ENCODE measurements around the gene PHETA1.
A peak's percentile ranks its signal among the peaks of the same experiment; 100 is the strongest.
"Not testable (repeated sequence)": the region's sequence is repeated elsewhere in the genome, so short reads cannot be mapped to it uniquely, and the experiment has no call there.

Gene PHETA1

GRCh38 chr12:111398530-111398929, 29.6 kb upstream of the PHETA1 start:
- no peaks in the 10 kb centered on the region for H3K9me3 ChIP-seq (ENCODE audit: control insufficient read depth, insufficient read depth, low read length)
- no peak for TF ChIP-seq EZH2phosphoT487 (IDR thresholded peaks at IDR 0.05; ENCODE audit: borderline replicate concordance, low read length)
- TF ChIP-seq CTCF (IDR thresholded peaks at IDR 0.05; ENCODE audit: low read depth, low read length, poor library complexity, severe bottlenecking): no peak
- H3K27ac ChIP-seq (ENCODE audit: low read depth, low read length): no peak overlapping the region
- no peaks in the 10 kb centered on the region for H3K27me3 ChIP-seq (ENCODE audit: control insufficient read depth, low read length)
- H4K20me1 ChIP-seq (ENCODE audit: control insufficient read depth, insufficient read depth, low read depth, low read length): no peaks in the 10 kb centered on the region
- H3K9me2 ChIP-seq (replicated peaks; ENCODE audit: control insufficient read depth, low read length): no peaks in the 10 kb centered on the region
- no peaks in the 10 kb centered on the region for H3K36me3 ChIP-seq (ENCODE audit: control insufficient read depth, low read length)
- no peaks in the 10 kb centered on the region for H3K79me2 ChIP-seq (ENCODE audit: control insufficient read depth, low read length)
- H3K4me3 ChIP-seq (ENCODE audit: low read length): no peak overlapping the region
- no peak overlapping the region for H3K4me2 ChIP-seq (ENCODE audit: low read length)
- peaks cover 29% of the 10 kb centered on the region for H3K4me1 ChIP-seq (ENCODE audit: control insufficient read depth, low read length)
- H3F3A ChIP-seq (ENCODE audit: control insufficient read depth, insufficient read depth): peaks cover 7% of the 10 kb centered on the region

- Histone ChIP-seq H3K79me2 (ENCODE audit: control insufficient read depth, low read length) (no peaks in the 10 kb centered on the region), H3F3A (ENCODE audit: control insufficient read depth, insufficient read depth) (peaks cover 2% of the 10 kb centered on the region), H3K36me3 (ENCODE audit: control insufficient read depth, low read length) (no peaks in the 10 kb centered on the region), H3K4me3 (ENCODE audit: low read length) (peak overlapping the region; percentile 62), H3K4me2 (ENCODE audit: low read length) (peak overlapping the region; percentile 69), H3K27ac (ENCODE audit: low read depth, low read length) (no peak overlapping the region), H3K4me1 (ENCODE audit: control insufficient read depth, low read length) (peaks cover 21% of the 10 kb centered on the region), H3K9me3 (ENCODE audit: control insufficient read depth, insufficient read depth, low read length) (no peaks in the 10 kb centered on the region), H4K20me1 (ENCODE audit: control insufficient read depth, insufficient read depth, low read depth, low read length) (no peaks in the 10 kb centered on the region), H3K27me3 (ENCODE audit: control insufficient read depth, low read length) (no peaks in the 10 kb centered on the region), H3K9me2 (replicated peaks; ENCODE audit: control insufficient read depth, low read length) (no peaks in the 10 kb centered on the region)
- TF ChIP-seq CTCF (IDR thresholded peaks at IDR 0.05; ENCODE audit: low read depth, low read length, poor library complexity, severe bottlenecking): peak; percentile 93
- no peak for TF ChIP-seq EZH2phosphoT487 (IDR thresholded peaks at IDR 0.05; ENCODE audit: borderline replicate concordance, low read length)
These were observed 28.0 kb upstream of the PHETA1 start for GRCh38 chr12:111396726-111397445.

GRCh38 chr12:111396271-111396670, 27.4 kb upstream of the PHETA1 start:
- H3F3A ChIP-seq (ENCODE audit: control insufficient read depth, insufficient read depth); H3K4me2 ChIP-seq (ENCODE audit: low read length); H3K9me3 ChIP-seq (ENCODE audit: control insufficient read depth, insufficient read depth, low read length); H3K27me3 ChIP-seq (ENCODE audit: control insufficient read depth, low read length); H3K27ac ChIP-seq (ENCODE audit: low read depth, low read length); H3K4me3 ChIP-seq (ENCODE audit: low read length); H3K36me3 ChIP-seq (ENCODE audit: control insufficient read depth, low read length); H3K79me2 ChIP-seq (ENCODE audit: control insufficient read depth, low read length); H3K9me2 ChIP-seq (replicated peaks; ENCODE audit: control insufficient read depth, low read length); H4K20me1 ChIP-seq (ENCODE audit: control insufficient read depth, insufficient read depth, low read depth, low read length): not testable (repeated sequence)
- H3K4me1 ChIP-seq (ENCODE audit: control insufficient read depth, low read length): peaks cover 21% of the 10 kb centered on the region

GRCh38 chr12:111395336-111396187, 26.7 kb upstream of the PHETA1 start:
- Histone ChIP-seq H3K27ac (ENCODE audit: low read depth, low read length) (no peak overlapping the region), H3K79me2 (ENCODE audit: control insufficient read depth, low read length) (no peaks in the 10 kb centered on the region)
- TF ChIP-seq EZH2phosphoT487 (IDR thresholded peaks at IDR 0.05; ENCODE audit: borderline replicate concordance, low read length) (no peak), CTCF (IDR thresholded peaks at IDR 0.05; ENCODE audit: low read depth, low read length, poor library complexity, severe bottlenecking) (no peak)

More at GRCh38 chr12:111395336-111396187, 26.7 kb upstream of the PHETA1 start:
- H3K36me3 ChIP-seq (ENCODE audit: control insufficient read depth, low read length): no peaks in the 10 kb centered on the region
- H3K4me1 ChIP-seq (ENCODE audit: control insufficient read depth, low read length): peaks cover 21% of the 10 kb centered on the region
- peaks cover 2% of the 10 kb centered on the region for H3F3A ChIP-seq (ENCODE audit: control insufficient read depth, insufficient read depth)
- no peaks in the 10 kb centered on the region for H3K9me2 ChIP-seq (replicated peaks; ENCODE audit: control insufficient read depth, low read length)
- no peaks in the 10 kb centered on the region for H4K20me1 ChIP-seq (ENCODE audit: control insufficient read depth, insufficient read depth, low read depth, low read length)
- H3K9me3 ChIP-seq (ENCODE audit: control insufficient read depth, insufficient read depth, low read length): no peaks in the 10 kb centered on the region
- no peaks in the 10 kb centered on the region for H3K27me3 ChIP-seq (ENCODE audit: control insufficient read depth, low read length)
- no peak overlapping the region for H3K4me3 ChIP-seq (ENCODE audit: low read length)
- no peak overlapping the region for H3K4me2 ChIP-seq (ENCODE audit: low read length)
